Measurements from ENCODE around the gene CCDC197.
A peak's percentile ranks its signal among the peaks of the same experiment; 100 is the strongest.

The CCDC197 gene

GRCh38 chr14:94001501-94002396 is 4.6 kb downstream of the CCDC197 start:
- DNase-seq, result peak; percentile 62

DNA sequence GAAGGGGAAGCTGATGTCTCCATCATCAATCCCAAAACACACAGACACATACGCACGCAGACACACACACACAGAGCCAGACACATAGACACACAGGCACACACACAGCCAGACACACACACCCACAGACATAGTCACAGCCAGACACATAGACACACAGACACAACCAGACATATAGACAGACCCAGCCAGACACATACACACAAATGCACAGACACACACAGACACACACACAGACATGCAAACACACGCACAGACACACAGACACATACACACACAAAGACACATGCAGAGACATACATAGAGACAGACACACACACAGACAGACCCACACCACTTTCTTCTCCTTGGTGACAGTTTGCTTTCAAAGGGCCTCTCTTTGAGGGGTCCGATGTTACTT is 6.3 kb downstream of the CCDC197 start:
- no peak for DNase-seq

GRCh38 chr14:94004015-94004414 is 6.9 kb downstream of the CCDC197 start:
- DNase-seq, result no peak

GRCh38 chr14:94005324-94006073 is 8.4 kb downstream of the CCDC197 start:
- DNase-seq, result no peak

- no peak for DNase-seq
Observed at GRCh38 chr14:94008234-94008633, 11.1 kb downstream of the CCDC197 start.

DNA sequence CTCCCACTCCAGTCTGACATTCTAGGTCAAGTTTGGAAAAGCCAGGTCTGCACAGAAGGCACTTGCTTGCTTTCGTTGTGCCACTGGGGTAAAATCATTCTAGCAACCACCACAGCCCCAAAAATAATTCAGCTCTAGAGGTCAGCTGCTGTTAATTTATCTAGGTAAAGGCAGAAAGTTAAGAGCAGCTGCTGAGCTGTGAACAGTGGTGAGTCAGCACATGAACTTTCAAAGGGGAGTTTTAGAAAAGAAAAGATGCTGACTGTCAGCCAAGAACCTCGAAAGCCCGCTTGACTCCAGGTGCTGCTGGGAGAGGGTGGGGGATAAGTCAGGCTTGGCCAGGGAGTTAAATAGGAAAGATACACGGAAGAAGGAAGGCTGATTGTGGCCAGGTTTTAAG is 12.7 kb downstream of the CCDC197 start:
- no peak for DNase-seq

DNA sequence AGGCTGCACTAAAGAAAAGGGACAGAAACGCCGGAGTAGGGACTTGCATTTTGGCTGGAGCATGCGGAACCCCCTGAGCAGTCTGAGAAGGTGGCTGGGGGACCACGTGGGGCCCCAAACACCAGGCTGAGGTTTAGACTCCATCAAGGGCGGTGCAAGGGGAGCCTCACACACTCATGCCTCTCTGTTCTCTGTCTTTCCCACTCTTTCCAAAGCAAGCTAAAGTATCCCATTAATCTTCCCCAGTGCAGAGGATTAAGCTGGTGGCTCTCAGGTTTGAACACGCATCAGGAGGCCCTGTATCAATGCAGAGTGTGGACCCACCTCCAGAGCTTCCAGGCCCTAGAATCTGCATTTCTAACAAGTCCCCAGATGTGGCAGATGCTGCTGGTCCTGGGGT is 13.5 kb downstream of the CCDC197 start:
- DNase-seq, result no peak

GRCh38 chr14:94011795-94012194 is 14.7 kb downstream of the CCDC197 start:
- DNase-seq, result no peak

DNA sequence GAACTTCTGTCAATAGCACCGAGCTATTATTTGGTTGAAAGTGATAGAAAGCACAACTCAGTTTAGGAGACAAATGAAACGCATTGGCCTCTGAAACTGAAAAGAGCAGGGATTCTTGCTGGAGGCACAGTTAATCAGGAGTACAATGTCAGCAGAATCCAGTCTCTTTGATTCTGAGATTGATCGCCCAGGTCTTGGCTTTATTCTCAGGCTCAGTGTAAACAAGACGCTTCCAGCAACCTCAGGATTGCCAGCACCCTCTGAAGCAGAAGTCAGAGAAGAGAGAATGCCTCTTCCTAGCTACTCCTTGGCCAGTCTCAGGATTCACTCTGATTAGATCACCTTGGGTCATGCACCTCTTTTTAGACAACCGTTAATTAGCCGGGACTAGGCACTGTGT is 17.3 kb downstream of the CCDC197 start:
- DNase-seq, result no peak

- no peak for DNase-seq
Observed at GRCh38 chr14:94015223-94015622, 18.1 kb downstream of the CCDC197 start.

DNA sequence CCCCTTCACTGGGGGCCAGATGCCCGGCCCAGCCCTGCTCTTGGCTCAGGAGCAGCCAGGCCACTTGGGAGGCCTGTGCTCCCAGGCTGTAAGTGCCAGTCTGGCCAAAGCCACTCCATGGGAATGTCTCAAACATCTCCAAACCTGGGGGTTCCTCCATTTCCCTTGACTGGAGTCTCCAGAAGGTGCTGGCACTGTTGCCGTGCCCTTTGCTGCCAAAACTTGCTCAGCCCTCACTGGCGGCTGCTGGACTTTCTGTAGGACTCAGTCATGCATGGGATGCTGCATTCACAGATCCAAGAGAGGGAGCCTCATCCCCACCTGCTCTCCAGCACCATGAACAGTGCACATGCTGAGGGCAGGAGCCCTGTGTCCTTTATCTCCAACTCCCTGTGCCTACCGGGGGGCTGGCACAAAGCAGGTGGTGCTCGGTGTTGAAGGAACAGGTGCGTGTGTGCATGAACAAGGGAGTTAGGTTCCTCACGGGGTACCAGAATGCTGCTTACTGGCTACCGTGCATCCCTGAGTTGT is 19.4 kb downstream of the CCDC197 start:
- no peak for DNase-seq

GRCh38 chr14:94018308-94018707 is 21.2 kb downstream of the CCDC197 start:
- no peak for DNase-seq

DNA sequence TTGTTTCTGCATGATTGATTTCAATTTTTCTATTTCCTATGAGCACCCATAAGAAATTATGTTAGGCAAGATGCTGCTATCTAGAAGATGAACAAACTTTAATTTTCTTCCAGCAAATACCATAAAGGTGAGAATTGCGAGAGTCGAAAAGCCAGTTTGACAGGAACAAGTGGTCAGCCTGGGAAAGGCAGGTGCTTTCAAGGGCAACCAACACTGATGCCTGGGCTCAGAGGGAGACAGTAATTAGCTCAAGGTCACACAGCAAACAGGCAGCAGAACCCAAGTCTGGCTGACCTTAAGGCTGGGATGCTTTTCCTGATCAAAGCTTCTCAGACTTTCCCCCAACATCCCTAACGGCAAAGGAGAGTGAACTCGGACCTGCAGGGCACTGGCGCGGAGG is 22.2 kb downstream of the CCDC197 start:
- DNase-seq, result no peak

GRCh38 chr14:94020267-94020666 is 23.2 kb downstream of the CCDC197 start:
- DNase-seq, result no peak

- DNase-seq, result no peak
Observed at GRCh38 chr14:94021001-94021400, 23.9 kb downstream of the CCDC197 start.

GRCh38 chr14:94021416-94022157 is 24.5 kb downstream of the CCDC197 start:
- DNase-seq, result peak; percentile 26

- no peak for DNase-seq
Observed at GRCh38 chr14:94022532-94023411, 25.7 kb downstream of the CCDC197 start.

DNA sequence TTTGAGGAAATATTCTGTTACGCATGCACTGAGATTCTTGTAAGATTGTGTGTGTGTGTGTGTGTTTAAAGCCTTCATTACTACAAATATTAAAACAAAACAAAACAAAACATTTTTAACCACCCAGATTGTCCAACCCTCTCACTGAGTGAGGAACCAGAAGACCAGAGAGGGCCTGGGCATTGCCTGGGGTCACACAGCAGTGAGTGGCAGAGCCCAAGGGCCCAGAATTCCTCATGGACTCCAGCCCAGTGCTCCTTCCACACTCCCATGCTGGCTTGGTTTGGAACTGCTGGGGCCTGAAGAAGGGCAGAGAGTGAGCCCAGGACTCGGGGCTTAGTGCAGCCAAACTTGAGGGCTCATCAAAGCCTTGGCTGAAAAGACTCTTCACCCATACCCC is 27.4 kb downstream of the CCDC197 start:
- no peak for DNase-seq

DNA sequence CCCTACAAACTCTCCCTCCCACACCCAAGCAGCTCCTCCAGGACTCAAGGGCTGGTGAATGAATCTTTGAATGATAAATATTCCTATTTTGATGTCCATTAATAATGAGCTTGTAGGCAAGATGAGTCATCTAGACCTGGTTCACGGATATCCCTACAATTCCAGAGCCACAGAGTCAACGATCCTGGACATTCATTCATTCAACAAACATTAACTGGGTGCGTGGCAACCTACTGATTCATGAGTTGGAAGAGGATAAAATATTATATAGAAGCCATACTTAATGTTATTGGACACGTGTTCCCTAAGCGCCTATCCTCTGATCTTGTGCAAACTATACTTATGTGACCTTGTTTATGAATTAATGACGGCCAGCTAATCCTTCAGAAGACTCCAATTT is 28.6 kb downstream of the CCDC197 start:
- DNase-seq, result no peak

DNA sequence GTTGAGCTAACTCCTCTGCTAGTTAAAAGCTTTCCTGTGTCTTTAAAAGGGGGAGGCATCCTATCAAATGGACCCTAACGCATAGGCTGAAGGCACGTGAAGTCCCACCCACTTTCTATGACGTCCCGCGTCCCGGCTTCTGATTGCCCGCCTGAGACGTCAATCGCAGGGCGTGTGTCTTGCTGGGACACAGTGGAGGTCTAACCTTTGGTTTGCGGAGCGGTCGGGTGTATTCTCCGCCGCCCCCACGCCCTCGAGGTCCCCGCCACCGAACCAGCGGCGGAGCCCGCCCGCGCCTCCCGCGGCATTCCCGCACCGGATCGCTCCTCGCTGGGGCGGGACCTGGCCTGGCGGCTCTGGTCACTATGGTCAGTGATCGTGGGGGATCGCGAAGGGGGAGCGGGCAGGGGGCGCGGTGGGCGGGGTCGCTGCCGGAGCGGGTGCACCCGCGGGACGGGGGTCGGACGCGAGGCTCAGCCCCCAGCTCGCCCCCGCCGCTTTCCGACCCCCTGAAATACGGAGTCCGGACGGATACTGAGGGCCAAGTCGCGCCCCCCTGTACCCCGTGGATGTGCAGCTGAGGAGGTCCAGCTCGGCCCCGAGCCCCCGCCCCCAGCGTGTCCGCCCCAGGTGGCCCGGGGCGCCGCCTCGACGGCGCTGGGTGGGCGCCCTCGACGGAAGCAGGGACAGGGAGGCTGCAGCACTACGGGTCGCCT is 29.2 kb downstream of the CCDC197 start, which contains the start of gene OTUB2:
TSS of gene OTUB2 (plus strand) at position 168 of the 716 bp plus-strand sequence. CDS start at position 366, 198 bp downstream.
- DNase-seq, result peak; percentile 97

- DNase-seq, result no peak
Observed at GRCh38 chr14:94026889-94027469, 29.9 kb downstream of the CCDC197 start.
